Body of pancreas (tissue), 4 donors: Measurements from ENCODE around the gene EPC2. TPM values are rescaled to one million over a fixed set of nuclear protein-coding genes. Genes with fewer than 3 reads are reported as not detected.

ENCODE experiments used
- ATAC-seq: fragments of 150-250 bp; one replicate; pipeline ENCODE4 v1.9.1; 2016
- DNase-seq, 4 donors: peaks; one replicate each; pipeline ENCODE4 v3.0.0-alpha.2; 2019
- H3K27ac ChIP-seq, 4 donors: fragments of 200-600 bp; sonication (generic); 1 replicate in 3 of 4; 2 replicates in 1 of 4; pipeline versions ENCODE4 v1.5.1 to v1.6.1; 2016 to 2019; ENCODE audit warnings: mild to moderate bottlenecking in 1 of 4, mixed read lengths in 1 of 4, moderate library complexity in 1 of 4
- H3K27me3 ChIP-seq, 2 donors: fragments of 200-600 bp; sonication (generic); one replicate each; pipeline ENCODE4 v1.6.0; 2016; ENCODE audit warnings: mild to moderate bottlenecking in 1 of 2
- H3K36me3 ChIP-seq, 2 donors: fragments of 200-600 bp; sonication (generic); replicated peaks in 1 of 2; 2 replicates each; pipeline ENCODE4 v1.5.1; 2016; ENCODE audit warnings: low read depth in 2 of 2; ENCODE audit not compliant: insufficient read depth in 1 of 2
- H3K4me1 ChIP-seq: fragments of 200-600 bp; sonication (generic); one replicate; pipeline ENCODE4 v1.6.0; 2016
- H3K4me3 ChIP-seq, 2 donors: fragments of 200-600 bp; sonication (generic); 1 replicate in 1 of 2; 2 replicates in 1 of 2; pipeline ENCODE4 v1.5.1; 2016 to 2019
- H3K9me3 ChIP-seq, 3 donors: fragments of 200-600 bp; sonication (generic); 1 replicate in 2 of 3; 2 replicates in 1 of 3; pipeline ENCODE4 v1.5.1; 2016
- CTCF ChIP-seq, 7 experiments: fragments of 450-650 bp in 4 of 7; fragments of 200-600 bp in 3 of 7; sonication (generic) in 3 of 7; IDR thresholded peaks; one replicate each; pipeline ENCODE4 v1.5.1; 2016 to 2019; ENCODE audit warnings: antibody characterized with exemption in 7 of 7
- POLR2A ChIP-seq, 3 donors: fragments of 450-650 bp; IDR thresholded peaks; one replicate each; pipeline ENCODE4 v1.6.1; 2016; ENCODE audit warnings: antibody characterized with exemption in 3 of 3, mild to moderate bottlenecking in 2 of 3
- whole genome bisulfite sequencing, 2 donors: methylation state at CpG; one replicate each; pipeline ENCODE4 v1.1.5; 2017; 5-methylcytosine and 5-hydroxymethylcytosine counted together
- intact Hi-C: fragments of 100-400 bp; cut with DNase I; formaldehyde crosslinking; loops from one replicate; pipeline ENCODE4 v1.15.1; 2023
- total RNA-seq, 2 donors: library from RNA; depleted of rRNA; stranded (reverse); fragments of >200 nt; gene quantifications; one replicate each; pipeline ENCODE4 v1.1.0, GENCODE V29; 2016

EPC2 gene
- total RNA-seq, 2 donors from 2014 or later = 19.2 to 21.1 TPM

- no peak overlapping the region for H3K27ac ChIP-seq
- no peaks in the 10 kb centered on the region for H3K36me3 ChIP-seq
- DNase-seq (no peak), ATAC-seq (no peak)
- intact Hi-C loops = no loop called here
- no peak for TF ChIP-seq CTCF (IDR thresholded peaks at IDR 0.05)
- no peak for TF ChIP-seq POLR2A (IDR thresholded peaks at IDR 0.05)
- H3K4me1 ChIP-seq = no peaks in the 10 kb centered on the region
- 41 to 55% methylated on average over 2 of the region's 2 CpGs for WGBS, 2 donors
- H3K4me3 ChIP-seq = no peak overlapping the region
- H3K9me3 ChIP-seq = no peaks in the 10 kb centered on the region
- H3K27me3 ChIP-seq = no peaks in the 10 kb centered on the region
These were observed 150.0 kb downstream of the EPC2 start for GRCh38 chr2:148794558-148794957.

GRCh38 chr2:148796735-148797512 is 152.4 kb downstream of the EPC2 start:
- intact Hi-C loops = no loop called here

GRCh38 chr2:148802448-148803220 is 158.1 kb downstream of the EPC2 start:
- DNase-seq (no peak), ATAC-seq (no peak)
- 37 to 59% methylated on average over 2 of the region's 2 CpGs for WGBS, 2 donors
- Histone ChIP-seq H3K27me3 (no peaks in the 10 kb centered on the region), H3K9me3 (no peaks in the 10 kb centered on the region), H3K4me3 (no peak overlapping the region), H3K4me1 (no peaks in the 10 kb centered on the region), H3K27ac (no peak overlapping the region), H3K36me3 (no peaks in the 10 kb centered on the region)
- intact Hi-C loops = no loop called here
- no peak for TF ChIP-seq CTCF (IDR thresholded peaks at IDR 0.05)
- TF ChIP-seq POLR2A (IDR thresholded peaks at IDR 0.05) = no peak

More at GRCh38 chr2:148796735-148797512, 152.4 kb downstream of the EPC2 start:
- no peak for TF ChIP-seq POLR2A (IDR thresholded peaks at IDR 0.05)
- no peak for TF ChIP-seq CTCF (IDR thresholded peaks at IDR 0.05)
- Histone ChIP-seq H3K9me3 (no peaks in the 10 kb centered on the region), H3K27ac (no peak overlapping the region), H3K4me1 (no peaks in the 10 kb centered on the region), H3K27me3 (no peaks in the 10 kb centered on the region), H3K36me3 (no peaks in the 10 kb centered on the region), H3K4me3 (no peak overlapping the region)
- DNase-seq = no peak
- no peak for ATAC-seq
- 43 to 53% methylated on average over 3 of the region's 3 CpGs for WGBS, 2 donors

- Histone ChIP-seq H3K27ac (no peak overlapping the region), H3K4me1 (peaks cover 11% of the 10 kb centered on the region), H3K4me3 (no peak overlapping the region), H3K27me3 (no peaks in the 10 kb centered on the region), H3K9me3 (no peaks in the 10 kb centered on the region), H3K36me3 (no peaks in the 10 kb centered on the region)
- DNase-seq (no peak), ATAC-seq (no peak)
- no peak for TF ChIP-seq POLR2A (IDR thresholded peaks at IDR 0.05)
- TF ChIP-seq CTCF (IDR thresholded peaks at IDR 0.05) = no peak
- WGBS, 2 donors = 82 to 93% methylated on average over 5 of the region's 5 CpGs
- intact Hi-C loops = no loop called here
These were observed 165.5 kb downstream of the EPC2 start for GRCh38 chr2:148810081-148810480.
